Neural cell (in vitro differentiated cells): ENCODE data around the gene KCNIP4. TPM values are rescaled to one million over a fixed set of nuclear protein-coding genes. Genes with fewer than 3 reads are reported as not detected.

Source experiments
- H2AFZ ChIP-seq: fragments of 200-600, 300-800 bp; sonication (generic), shearing (Covaris generic); 2 replicates; pipeline ENCODE4 v1.6.0; 2014; ENCODE audit warnings: low read depth, mild to moderate bottlenecking, antibody characterized with exemption, low read length, moderate library complexity
- H3F3A ChIP-seq: fragments of 200-600 bp; shearing (Covaris generic); 2 replicates; pipeline ENCODE4 v1.6.1; 2016; ENCODE audit warnings: mild to moderate bottlenecking, moderate library complexity, mixed read lengths, antibody characterized with exemption, low read length; ENCODE audit not compliant: insufficient read depth, poor library complexity, severe bottlenecking
- H3K27ac ChIP-seq: fragments of 200-600, 300-800 bp; sonication (generic), shearing (Covaris generic); 2 replicates; pipeline ENCODE4 v1.5.1; 2014; ENCODE audit warnings: mild to moderate bottlenecking, low read length, moderate library complexity
- H3K27me3 ChIP-seq: fragments of 300-800, 200-600 bp; sonication (generic), shearing (Covaris generic); 2 replicates; pipeline ENCODE4 v1.6.0; 2014; ENCODE audit warnings: mild to moderate bottlenecking, low read depth, low read length, moderate library complexity; ENCODE audit not compliant: insufficient read depth
- H3K36me3 ChIP-seq: fragments of 300-800, 200-600 bp; sonication (generic), shearing (Covaris generic); 2 replicates; pipeline ENCODE4 v1.5.1; 2014; ENCODE audit warnings: mild to moderate bottlenecking, antibody characterized with exemption, low read length, moderate library complexity; ENCODE audit not compliant: insufficient read depth
- H3K4me2 ChIP-seq: fragments of 300-800, 200-600 bp; sonication (generic), shearing (Covaris generic); 2 replicates; pipeline ENCODE4 v1.6.0; 2014; ENCODE audit warnings: mild to moderate bottlenecking, low read length
- H3K4me3 ChIP-seq: fragments of 300-800, 200-600 bp; sonication (generic), shearing (Covaris generic); 2 replicates; pipeline ENCODE4 v1.5.1; 2014; ENCODE audit warnings: mild to moderate bottlenecking, low read length, moderate library complexity
- H3K79me2 ChIP-seq: fragments of 200-600 bp; shearing (Covaris generic); replicated peaks from 2 replicates; pipeline ENCODE4 v1.6.0; 2014; ENCODE audit warnings: mild to moderate bottlenecking, low read length, moderate library complexity; ENCODE audit not compliant: insufficient read depth
- H3K9ac ChIP-seq: fragments of 300-800, 200-600 bp; sonication (generic), shearing (Covaris generic); 2 replicates; pipeline ENCODE4 v1.6.1; 2016; ENCODE audit warnings: mild to moderate bottlenecking, low read length, mixed read lengths
- H3K9me2 ChIP-seq: fragments of 200-600 bp; shearing (Covaris generic); 2 replicates; pipeline ENCODE4 v1.6.1; 2016; ENCODE audit warnings: mild to moderate bottlenecking, low read length, mixed read lengths; ENCODE audit not compliant: insufficient read depth
- H3K9me3 ChIP-seq: fragments of 200-600, 300-800 bp; sonication (generic), shearing (Covaris generic); 2 replicates; pipeline ENCODE4 v1.6.1; 2016; ENCODE audit warnings: mild to moderate bottlenecking, mixed run types, low read length, moderate library complexity, mixed read lengths
- H4K20me1 ChIP-seq: fragments of 200-600 bp; shearing (Covaris generic); 2 replicates; pipeline ENCODE4 v1.6.1; 2016; ENCODE audit warnings: mild to moderate bottlenecking, mixed run types; ENCODE audit not compliant: insufficient read depth
- CTCF ChIP-seq: fragments of 450-650 bp; IDR thresholded peaks from 2 replicates; pipeline ENCODE4 v1.5.1; 2014; ENCODE audit warnings: antibody characterized with exemption, mild to moderate bottlenecking, moderate library complexity; ENCODE audit not compliant: poor library complexity, severe bottlenecking
- EP300 ChIP-seq: fragments of 450-650 bp; conservative IDR thresholded peaks from 2 replicates; pipeline ENCODE4 v1.6.1; 2014; ENCODE audit warnings: antibody characterized with exemption, mild to moderate bottlenecking, moderate library complexity; ENCODE audit not compliant: poor library complexity, severe bottlenecking
- EZH2 ChIP-seq: fragments of 200-600, 300-800 bp; shearing (Covaris generic), sonication (generic); IDR thresholded peaks from 2 replicates; pipeline ENCODE4 v1.6.1; 2014; ENCODE audit warnings: antibody characterized with exemption, low read length, borderline replicate concordance, mild to moderate bottlenecking; ENCODE audit not compliant: insufficient read depth, poor library complexity, severe bottlenecking
- POLR2AphosphoS5 ChIP-seq: IDR thresholded peaks from 2 replicates; pipeline ENCODE4 v1.6.1; 2012
- SMC3 ChIP-seq: fragments of 450-650 bp; conservative IDR thresholded peaks from 2 replicates; pipeline ENCODE4 v1.6.1; 2014; ENCODE audit warnings: antibody characterized with exemption, mild to moderate bottlenecking, moderate library complexity; ENCODE audit not compliant: poor library complexity
- TAF1 ChIP-seq: IDR thresholded peaks from 2 replicates; pipeline ENCODE4 v1.6.1; 2012; ENCODE audit warnings: low read depth
- polyA plus RNA-seq: library from polyadenylated mRNA; depleted of rRNA; stranded (reverse); fragments of >200 nt; gene quantifications from 2 replicates; pipeline ENCODE4 v1.2.3, GENCODE V29; 2014
- TF ChIP-seq, protein P1 (sequence below): IDR thresholded peaks from 2 replicates; pipeline ENCODE4 v1.6.1; 2012; ENCODE audit warnings: borderline replicate concordance

The KCNIP4 gene
- polyA plus RNA-seq, 1 donor from 2014 or later, result 22.8 TPM

DNA sequence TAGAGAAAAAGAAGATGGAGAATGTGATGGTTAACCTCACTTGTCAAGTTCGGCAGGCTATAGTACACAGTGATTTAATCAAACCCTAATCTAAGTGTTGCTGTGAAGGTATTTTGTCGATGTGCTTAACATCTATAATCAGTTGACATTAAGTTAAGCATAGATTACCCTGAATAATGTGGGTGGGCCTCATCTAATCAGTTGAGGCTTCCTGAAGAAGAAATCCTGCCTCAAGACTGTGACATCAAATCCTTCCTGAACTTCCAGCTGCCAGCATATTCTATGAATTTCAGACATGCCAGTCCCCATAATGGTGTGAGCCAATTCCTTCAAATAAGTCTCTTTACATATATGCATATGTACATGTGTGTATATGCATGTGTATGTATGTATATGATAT lies 1066.9 kb downstream of the KCNIP4 start:
- no peaks in the 10 kb centered on the region for H3K36me3 ChIP-seq
- H3K9me2 ChIP-seq, result no peaks in the 10 kb centered on the region
- no peaks in the 10 kb centered on the region for H3K27me3 ChIP-seq
- no peak overlapping the region for H3K4me3 ChIP-seq
- no peak overlapping the region for H3K9ac ChIP-seq
- H4K20me1 ChIP-seq, result no peaks in the 10 kb centered on the region
- no peak overlapping the region for H3K27ac ChIP-seq
- no peaks in the 10 kb centered on the region for H3K79me2 ChIP-seq
- no peak overlapping the region for H2AFZ ChIP-seq
- no peaks in the 10 kb centered on the region for H3K9me3 ChIP-seq
- H3K4me2 ChIP-seq, result no peak overlapping the region
- TF ChIP-seq TAF1 (no peak), SMC3 (no peak), POLR2AphosphoS5 (no peak), EP300 (no peak), EZH2 (no peak), CTCF (no peak)
- TF ChIP-seq, protein P1, sequence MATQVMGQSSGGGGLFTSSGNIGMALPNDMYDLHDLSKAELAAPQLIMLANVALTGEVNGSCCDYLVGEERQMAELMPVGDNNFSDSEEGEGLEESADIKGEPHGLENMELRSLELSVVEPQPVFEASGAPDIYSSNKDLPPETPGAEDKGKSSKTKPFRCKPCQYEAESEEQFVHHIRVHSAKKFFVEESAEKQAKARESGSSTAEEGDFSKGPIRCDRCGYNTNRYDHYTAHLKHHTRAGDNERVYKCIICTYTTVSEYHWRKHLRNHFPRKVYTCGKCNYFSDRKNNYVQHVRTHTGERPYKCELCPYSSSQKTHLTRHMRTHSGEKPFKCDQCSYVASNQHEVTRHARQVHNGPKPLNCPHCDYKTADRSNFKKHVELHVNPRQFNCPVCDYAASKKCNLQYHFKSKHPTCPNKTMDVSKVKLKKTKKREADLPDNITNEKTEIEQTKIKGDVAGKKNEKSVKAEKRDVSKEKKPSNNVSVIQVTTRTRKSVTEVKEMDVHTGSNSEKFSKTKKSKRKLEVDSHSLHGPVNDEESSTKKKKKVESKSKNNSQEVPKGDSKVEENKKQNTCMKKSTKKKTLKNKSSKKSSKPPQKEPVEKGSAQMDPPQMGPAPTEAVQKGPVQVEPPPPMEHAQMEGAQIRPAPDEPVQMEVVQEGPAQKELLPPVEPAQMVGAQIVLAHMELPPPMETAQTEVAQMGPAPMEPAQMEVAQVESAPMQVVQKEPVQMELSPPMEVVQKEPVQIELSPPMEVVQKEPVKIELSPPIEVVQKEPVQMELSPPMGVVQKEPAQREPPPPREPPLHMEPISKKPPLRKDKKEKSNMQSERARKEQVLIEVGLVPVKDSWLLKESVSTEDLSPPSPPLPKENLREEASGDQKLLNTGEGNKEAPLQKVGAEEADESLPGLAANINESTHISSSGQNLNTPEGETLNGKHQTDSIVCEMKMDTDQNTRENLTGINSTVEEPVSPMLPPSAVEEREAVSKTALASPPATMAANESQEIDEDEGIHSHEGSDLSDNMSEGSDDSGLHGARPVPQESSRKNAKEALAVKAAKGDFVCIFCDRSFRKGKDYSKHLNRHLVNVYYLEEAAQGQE, result no peak
- no peaks in the 10 kb centered on the region for H3F3A ChIP-seq

GRCh38 chr4:20878806-20879205 lies 1069.8 kb downstream of the KCNIP4 start:
- H3F3A ChIP-seq, result no peaks in the 10 kb centered on the region
- no peak overlapping the region for H3K4me3 ChIP-seq
- no peaks in the 10 kb centered on the region for H4K20me1 ChIP-seq
- no peak overlapping the region for H3K9ac ChIP-seq
- no peaks in the 10 kb centered on the region for H3K9me2 ChIP-seq
- no peak for TF ChIP-seq CTCF
- TF ChIP-seq, protein P1, result no peak
- no peak for TF ChIP-seq EZH2
- H3K27me3 ChIP-seq, result no peaks in the 10 kb centered on the region
- no peak overlapping the region for H3K27ac ChIP-seq
- H3K79me2 ChIP-seq, result no peaks in the 10 kb centered on the region
- H3K4me2 ChIP-seq, result no peak overlapping the region
- H2AFZ ChIP-seq, result no peak overlapping the region
- H3K9me3 ChIP-seq, result no peaks in the 10 kb centered on the region
- H3K36me3 ChIP-seq, result no peaks in the 10 kb centered on the region
